NCI-H69 (cell line): ENCODE measurements around the gene NME2.

Experiments used
- DNase-seq: peaks from one replicate; lab custom pipeline; 2025; lab: John Stamatoyannopoulos, UW

Gene NME2

GRCh38 chr17:51203838-51204237 is 37.6 kb downstream of the NME2 start:
- DNase-seq: no peak

- no peak for DNase-seq
These were observed 48.7 kb downstream of the NME2 start for GRCh38 chr17:51214920-51215319.

- DNase-seq: no peak
These were observed 51.7 kb downstream of the NME2 start for GRCh38 chr17:51217946-51218345.

GRCh38 chr17:51221322-51221721 is 55.1 kb downstream of the NME2 start:
- DNase-seq: no peak
